Ovary (tissue), 3 donors: ENCODE results near the gene RAB10.

Source experiments
- EP300 ChIP-seq: sonication (generic); formaldehyde crosslinking; IDR thresholded peaks from one replicate; pipeline ENCODE4 v1.6.1; 2017; ENCODE audit warnings: antibody characterized with exemption
- POLR2A ChIP-seq: fragments of 450-650 bp; IDR thresholded peaks from one replicate; pipeline ENCODE4 v1.6.1; 2017; ENCODE audit warnings: antibody characterized with exemption, mild to moderate bottlenecking, moderate library complexity
- TF ChIP-seq, protein P1 (sequence below), 3 donors: fragments of 450-650 bp in 2 of 3; fragments of 200-600 bp in 1 of 3; IDR thresholded peaks; one replicate each; pipeline versions ENCODE4 v1.5.1 to v1.8.0; 2016 to 2022; ENCODE audit warnings: antibody characterized with exemption in 3 of 3, mild to moderate bottlenecking in 1 of 3
- donor health status: DM: no; HTN: no; CAD: no.

DNA sequence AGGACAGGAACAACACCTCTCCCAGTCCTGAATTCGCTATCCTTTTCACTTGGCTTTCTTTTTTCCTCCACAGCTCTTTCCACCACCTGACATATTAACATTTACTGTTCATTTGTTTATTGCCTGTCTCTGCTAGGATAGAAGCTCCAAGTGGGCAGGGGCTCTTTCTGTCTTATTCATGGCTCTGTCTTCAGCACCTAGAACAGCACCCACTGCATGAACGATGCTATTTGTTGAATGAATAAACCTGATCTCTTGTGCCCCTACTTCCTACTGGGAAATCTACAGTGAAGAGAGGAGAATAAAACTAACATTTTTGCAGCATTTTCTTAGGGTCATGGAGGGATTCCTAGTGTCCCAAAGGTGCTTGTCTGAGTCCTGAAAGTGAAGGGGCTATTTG, 114.6 kb downstream of the RAB10 start:
- TF ChIP-seq, protein P1, sequence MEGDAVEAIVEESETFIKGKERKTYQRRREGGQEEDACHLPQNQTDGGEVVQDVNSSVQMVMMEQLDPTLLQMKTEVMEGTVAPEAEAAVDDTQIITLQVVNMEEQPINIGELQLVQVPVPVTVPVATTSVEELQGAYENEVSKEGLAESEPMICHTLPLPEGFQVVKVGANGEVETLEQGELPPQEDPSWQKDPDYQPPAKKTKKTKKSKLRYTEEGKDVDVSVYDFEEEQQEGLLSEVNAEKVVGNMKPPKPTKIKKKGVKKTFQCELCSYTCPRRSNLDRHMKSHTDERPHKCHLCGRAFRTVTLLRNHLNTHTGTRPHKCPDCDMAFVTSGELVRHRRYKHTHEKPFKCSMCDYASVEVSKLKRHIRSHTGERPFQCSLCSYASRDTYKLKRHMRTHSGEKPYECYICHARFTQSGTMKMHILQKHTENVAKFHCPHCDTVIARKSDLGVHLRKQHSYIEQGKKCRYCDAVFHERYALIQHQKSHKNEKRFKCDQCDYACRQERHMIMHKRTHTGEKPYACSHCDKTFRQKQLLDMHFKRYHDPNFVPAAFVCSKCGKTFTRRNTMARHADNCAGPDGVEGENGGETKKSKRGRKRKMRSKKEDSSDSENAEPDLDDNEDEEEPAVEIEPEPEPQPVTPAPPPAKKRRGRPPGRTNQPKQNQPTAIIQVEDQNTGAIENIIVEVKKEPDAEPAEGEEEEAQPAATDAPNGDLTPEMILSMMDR (IDR thresholded peaks at IDR 0.05) = no peak
- TF ChIP-seq EP300 (no peak), POLR2A (no peak)
